BLaER1 (cell line): ENCODE data around the gene LIN7A.

Source experiments
- H3K27ac ChIP-seq: shearing (Covaris generic); formaldehyde crosslinking; 2 replicates; pipeline ENCODE4 v1.8.1; 2022
- H3K27me3 ChIP-seq: shearing (Covaris generic); formaldehyde crosslinking; 2 replicates; pipeline ENCODE4 v1.8.1; 2022
- H3K36me3 ChIP-seq: shearing (Covaris generic); formaldehyde crosslinking; 2 replicates; pipeline ENCODE4 v1.8.1; 2022
- H3K4me1 ChIP-seq: shearing (Covaris generic); formaldehyde crosslinking; 2 replicates; pipeline ENCODE4 v1.8.1; 2022
- H3K4me2 ChIP-seq: shearing (Covaris generic); formaldehyde crosslinking; 2 replicates; pipeline ENCODE4 v1.8.1; 2022
- H3K4me3 ChIP-seq: shearing (Covaris generic); formaldehyde crosslinking; 2 replicates; pipeline ENCODE4 v1.8.1; 2022
- H3K9ac ChIP-seq: shearing (Covaris generic); formaldehyde crosslinking; 2 replicates; pipeline ENCODE4 v1.8.1; 2022
- H3K9me3 ChIP-seq: shearing (Covaris generic); formaldehyde crosslinking; 2 replicates; pipeline ENCODE4 v1.8.1; 2022
- H4K20me1 ChIP-seq: shearing (Covaris generic); formaldehyde crosslinking; 2 replicates; pipeline ENCODE4 v1.8.1; 2022
- Cebpa-rat ChIP-seq: shearing (Covaris generic); IDR thresholded peaks from 2 replicates; pipeline ENCODE4 v1.8.1; 2022

Gene LIN7A, protein sequence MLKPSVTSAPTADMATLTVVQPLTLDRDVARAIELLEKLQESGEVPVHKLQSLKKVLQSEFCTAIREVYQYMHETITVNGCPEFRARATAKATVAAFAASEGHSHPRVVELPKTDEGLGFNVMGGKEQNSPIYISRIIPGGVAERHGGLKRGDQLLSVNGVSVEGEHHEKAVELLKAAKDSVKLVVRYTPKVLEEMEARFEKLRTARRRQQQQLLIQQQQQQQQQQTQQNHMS

DNA sequence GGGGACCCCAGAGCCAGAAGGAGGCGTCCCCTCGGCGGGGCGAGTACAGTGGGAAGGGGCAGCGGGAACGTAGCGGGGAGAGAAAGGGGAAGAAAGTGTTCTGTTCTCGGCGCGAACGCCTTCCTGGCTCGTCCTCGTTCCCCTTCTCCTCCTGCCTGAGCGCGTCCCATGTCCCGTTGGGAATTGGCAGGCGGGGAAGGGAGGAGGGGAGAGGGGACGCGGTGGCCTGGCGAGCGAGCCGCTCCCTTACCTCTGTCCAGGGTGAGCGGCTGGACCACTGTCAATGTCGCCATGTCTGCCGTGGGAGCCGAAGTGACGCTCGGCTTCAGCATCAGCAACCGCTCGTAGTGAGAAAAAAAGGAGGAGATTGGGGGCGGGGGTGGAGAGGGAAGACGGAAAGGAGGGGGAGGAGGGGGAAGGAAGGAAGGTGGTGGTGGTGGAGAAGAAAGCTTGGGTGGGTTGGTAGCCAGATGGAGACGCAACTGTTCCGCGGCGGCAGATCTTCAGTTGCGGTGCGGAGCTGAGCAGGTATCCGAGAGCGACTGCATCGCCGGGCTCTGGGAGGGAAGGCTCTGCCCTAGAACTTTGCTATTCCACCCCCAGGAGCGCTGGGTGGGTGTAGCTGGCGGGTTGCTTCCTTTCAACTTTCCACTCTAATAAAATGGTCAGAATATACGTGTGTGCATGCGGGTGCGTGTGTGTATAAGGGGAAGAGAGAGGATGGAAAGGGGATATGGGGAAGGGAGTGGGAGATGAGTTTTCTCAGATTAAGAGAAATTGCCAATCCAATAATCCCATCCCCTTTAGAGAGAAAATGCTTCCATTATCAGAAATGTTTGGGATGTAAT is at the start of gene LIN7A:
Gene LIN7A, minus strand, starts transcription at position 544 of the 848 bp plus-strand sequence. Its CDS starts 212 bp downstream, at position 332.
- Histone ChIP-seq H3K27me3 (peaks cover 49% of the 10 kb centered on the region), H4K20me1 (no peaks in the 10 kb centered on the region), H3K4me3 (peak within 1 kb of the TSS; percentile 72), H3K4me2 (peak within 1 kb of the TSS; percentile 97), H3K9me3 (no peaks in the 10 kb centered on the region), H3K36me3 (no peaks in the 10 kb centered on the region), H3K27ac (no peak within 1 kb of the TSS), H3K9ac (peak within 1 kb of the TSS; percentile 45; the same call in 1 of the 2 replicates), H3K4me1 (peaks cover 8% of the 10 kb centered on the region; the same call in 1 of the 2 replicates)
- TF ChIP-seq Cebpa-rat, result no peak

DNA sequence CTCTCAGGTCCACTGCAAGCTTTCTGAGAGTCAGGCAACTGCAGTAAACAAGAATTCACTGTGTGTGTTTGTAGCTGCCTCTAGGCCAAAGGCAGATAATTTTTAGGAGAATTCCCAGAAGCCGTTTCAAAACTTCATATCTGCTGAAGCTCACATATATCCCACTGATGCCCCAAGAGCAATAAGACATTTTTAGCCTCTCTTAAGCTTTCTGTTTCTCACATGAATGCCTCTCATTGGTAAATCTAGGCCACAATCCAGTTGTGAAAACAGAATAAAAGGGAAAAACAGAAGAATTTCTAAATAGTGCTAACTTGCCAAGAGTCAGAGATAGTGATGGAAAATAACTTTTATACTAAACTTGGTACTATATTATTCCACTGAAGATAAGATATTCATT is 48.5 kb upstream of the LIN7A start:
- Histone ChIP-seq H3K27me3 (no peaks in the 10 kb centered on the region), H3K9me3 (no peaks in the 10 kb centered on the region), H4K20me1 (no peaks in the 10 kb centered on the region), H3K27ac (no peak overlapping the region), H3K4me1 (no peaks in the 10 kb centered on the region), H3K4me2 (no peak overlapping the region), H3K4me3 (no peak overlapping the region), H3K36me3 (no peaks in the 10 kb centered on the region), H3K9ac (no peak overlapping the region)
- no peak for TF ChIP-seq Cebpa-rat

DNA sequence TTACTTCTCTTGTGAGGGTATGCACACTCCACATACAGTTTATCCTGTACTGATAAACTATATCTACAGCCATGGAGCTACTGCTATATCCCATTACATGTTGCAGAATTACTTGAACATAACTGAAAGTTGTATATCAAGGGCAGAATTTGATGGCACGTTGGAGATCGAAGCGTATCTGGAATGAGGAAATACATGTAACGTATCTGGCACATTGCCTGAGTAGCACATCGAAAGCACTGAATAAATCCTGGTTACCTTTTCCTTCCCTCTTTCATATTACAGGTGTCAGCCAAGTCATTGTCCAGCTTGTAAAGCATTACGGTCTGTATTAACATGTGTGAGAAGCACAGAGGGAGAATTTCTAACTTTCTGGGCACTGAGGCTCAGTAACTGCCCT is 42.1 kb upstream of the LIN7A start:
- no peaks in the 10 kb centered on the region for H3K27me3 ChIP-seq
- H3K4me3 ChIP-seq, result no peak overlapping the region
- H3K27ac ChIP-seq, result no peak overlapping the region
- H3K36me3 ChIP-seq, result no peaks in the 10 kb centered on the region
- no peak for TF ChIP-seq Cebpa-rat
- H3K9ac ChIP-seq, result no peak overlapping the region
- H3K4me1 ChIP-seq, result no peaks in the 10 kb centered on the region
- no peaks in the 10 kb centered on the region for H3K9me3 ChIP-seq
- no peak overlapping the region for H3K4me2 ChIP-seq
- H4K20me1 ChIP-seq, result no peaks in the 10 kb centered on the region

DNA sequence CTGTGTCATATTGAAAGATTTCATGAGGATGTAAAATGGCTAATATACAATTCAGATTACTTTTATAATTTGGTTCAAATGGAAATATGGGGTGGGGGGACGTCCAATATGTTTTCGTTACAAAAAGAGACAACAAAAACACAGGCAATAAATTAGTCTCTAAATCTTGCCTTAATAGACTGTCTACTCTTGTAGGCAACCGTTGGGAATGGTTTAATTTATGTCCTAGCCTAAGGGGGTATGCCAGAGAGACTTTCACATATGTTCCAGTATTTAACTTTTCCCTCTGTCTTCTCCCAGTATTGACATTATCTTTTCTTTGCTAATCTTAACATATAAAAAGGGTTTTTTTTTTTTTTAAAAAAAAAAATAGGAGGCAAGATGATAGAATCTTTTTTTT is 41.5 kb upstream of the LIN7A start:
- Histone ChIP-seq H3K27me3 (no peaks in the 10 kb centered on the region), H3K27ac (no peak overlapping the region), H3K4me3 (no peak overlapping the region), H3K4me2 (no peak overlapping the region), H3K36me3 (no peaks in the 10 kb centered on the region), H3K4me1 (no peaks in the 10 kb centered on the region), H3K9me3 (no peaks in the 10 kb centered on the region), H4K20me1 (no peaks in the 10 kb centered on the region), H3K9ac (no peak overlapping the region)
- no peak for TF ChIP-seq Cebpa-rat

DNA sequence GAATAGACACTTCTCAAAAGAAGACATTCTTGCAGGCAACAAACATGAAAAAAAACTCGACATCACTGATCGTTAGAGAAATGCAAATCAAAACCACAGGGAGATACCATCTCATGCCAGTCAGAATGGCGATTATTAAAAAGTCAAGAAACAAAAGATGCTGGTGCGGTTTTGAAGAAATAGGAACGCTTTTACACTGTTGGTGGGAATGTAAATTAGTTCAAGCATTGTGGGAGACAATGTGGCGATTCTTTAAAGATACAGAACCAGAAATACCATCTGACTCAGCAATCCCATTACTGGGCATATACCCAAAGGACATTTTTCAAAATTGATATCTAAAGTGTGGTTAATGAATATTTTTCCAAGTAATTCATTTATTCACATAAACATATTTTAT is 39.6 kb upstream of the LIN7A start:
- Histone ChIP-seq H3K4me1 (no peaks in the 10 kb centered on the region), H3K9ac (no peak overlapping the region)
- no peak for TF ChIP-seq Cebpa-rat

DNA sequence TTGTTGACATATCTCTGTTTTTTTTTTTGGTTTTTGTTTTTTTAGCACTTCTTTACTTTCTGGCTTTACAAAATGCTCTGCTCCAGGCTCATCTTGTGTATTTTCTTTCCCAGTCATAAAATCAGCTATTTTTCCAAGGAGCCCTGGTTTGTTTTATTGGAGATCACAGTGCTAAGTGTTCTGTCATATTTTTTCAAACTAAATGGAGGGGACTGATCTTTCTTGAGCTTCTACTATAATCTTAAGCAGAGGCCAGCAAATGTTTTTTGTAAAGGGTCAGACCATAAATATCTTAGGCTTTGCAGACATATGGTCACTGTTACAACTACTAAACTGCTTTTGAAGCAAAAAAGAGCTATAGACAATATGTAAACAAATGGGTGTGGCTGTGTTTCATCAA is 30.6 kb upstream of the LIN7A start:
- no peak for TF ChIP-seq Cebpa-rat
- Histone ChIP-seq H3K9ac (no peak overlapping the region), H3K4me3 (no peak overlapping the region)

More for the DNA sequence above, 39.6 kb upstream of the LIN7A start:
- no peak overlapping the region for H3K27ac ChIP-seq
- no peaks in the 10 kb centered on the region for H3K9me3 ChIP-seq
- H3K27me3 ChIP-seq, result no peaks in the 10 kb centered on the region
- H3K36me3 ChIP-seq, result no peaks in the 10 kb centered on the region
- no peaks in the 10 kb centered on the region for H4K20me1 ChIP-seq
- H3K4me2 ChIP-seq, result no peak overlapping the region
- H3K4me3 ChIP-seq, result no peak overlapping the region

DNA sequence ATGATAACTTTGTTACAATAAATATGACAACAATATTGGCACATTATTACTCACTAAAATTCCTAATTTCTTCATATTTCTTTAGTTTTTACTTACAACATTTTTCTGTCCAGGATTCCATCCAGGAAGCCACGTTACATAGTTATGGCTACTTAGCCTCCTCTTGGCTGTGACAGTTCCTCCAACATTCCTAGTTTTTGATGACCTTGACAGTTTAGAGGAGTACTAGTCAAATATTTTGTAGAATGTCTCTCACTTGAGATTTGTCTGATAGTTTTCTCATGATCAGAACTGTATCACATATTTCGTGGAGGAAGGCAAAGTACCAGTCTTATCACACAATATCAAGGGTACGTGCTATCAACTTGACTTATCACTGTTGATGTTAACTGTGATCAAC is 29.8 kb upstream of the LIN7A start:
- H3K4me2 ChIP-seq, result no peak overlapping the region
- H3K27ac ChIP-seq, result no peak overlapping the region
- no peak for TF ChIP-seq Cebpa-rat
- no peaks in the 10 kb centered on the region for H3K27me3 ChIP-seq
- no peak overlapping the region for H3K9ac ChIP-seq
- H3K4me1 ChIP-seq, result no peaks in the 10 kb centered on the region
- no peaks in the 10 kb centered on the region for H4K20me1 ChIP-seq
- H3K36me3 ChIP-seq, result no peaks in the 10 kb centered on the region
- H3K9me3 ChIP-seq, result no peaks in the 10 kb centered on the region
- H3K4me3 ChIP-seq, result no peak overlapping the region

More for the DNA sequence above, 30.6 kb upstream of the LIN7A start:
- Histone ChIP-seq H3K36me3 (no peaks in the 10 kb centered on the region), H3K9me3 (no peaks in the 10 kb centered on the region), H3K27ac (no peak overlapping the region), H4K20me1 (no peaks in the 10 kb centered on the region), H3K27me3 (no peaks in the 10 kb centered on the region), H3K4me2 (no peak overlapping the region), H3K4me1 (no peaks in the 10 kb centered on the region)

DNA sequence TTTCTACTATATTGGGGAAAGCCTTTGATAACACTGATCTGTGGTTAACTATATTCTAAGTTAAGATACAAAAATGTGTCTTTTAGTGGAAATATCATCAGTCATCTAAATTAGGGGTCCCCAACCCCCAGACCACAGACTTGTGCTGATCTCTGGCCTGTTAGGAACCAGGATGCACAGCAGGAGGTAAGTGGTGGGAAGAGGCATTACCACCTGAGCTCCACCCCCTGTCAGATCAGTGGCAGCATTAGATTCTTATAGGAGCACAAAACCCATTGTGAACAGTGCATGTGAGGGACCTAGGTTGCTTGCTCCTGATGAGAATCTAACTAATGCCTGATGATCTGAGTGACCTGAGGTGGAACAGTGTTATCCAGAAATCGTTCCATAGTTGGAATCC is 28.3 kb upstream of the LIN7A start:
- H3K27ac ChIP-seq, result no peak overlapping the region
- TF ChIP-seq Cebpa-rat, result no peak
- no peaks in the 10 kb centered on the region for H3K9me3 ChIP-seq
- H4K20me1 ChIP-seq, result no peaks in the 10 kb centered on the region
- H3K4me1 ChIP-seq, result no peaks in the 10 kb centered on the region
- H3K36me3 ChIP-seq, result no peaks in the 10 kb centered on the region
- no peak overlapping the region for H3K4me2 ChIP-seq
- H3K4me3 ChIP-seq, result no peak overlapping the region
- no peak overlapping the region for H3K9ac ChIP-seq
- H3K27me3 ChIP-seq, result no peaks in the 10 kb centered on the region

DNA sequence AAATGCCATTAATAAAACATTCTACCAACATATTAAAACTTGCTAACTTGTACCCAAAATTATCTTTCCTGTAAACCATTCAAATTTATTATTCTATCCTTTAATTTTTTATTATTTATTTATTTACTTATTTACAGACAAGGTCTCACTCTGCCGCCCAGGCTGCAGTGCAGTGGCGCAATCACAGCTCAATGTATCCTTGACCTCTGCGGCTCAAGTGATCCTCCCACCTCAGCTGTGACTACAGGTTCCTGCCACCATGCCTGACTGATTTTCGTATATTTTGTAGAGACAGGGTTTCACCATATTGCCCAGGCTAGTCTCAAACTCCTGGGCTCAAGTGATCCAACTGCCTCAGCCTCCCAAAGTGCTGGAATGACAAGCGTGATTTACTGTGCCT is 20.4 kb upstream of the LIN7A start:
- Histone ChIP-seq H3K9ac (no peak overlapping the region), H3K27me3 (no peaks in the 10 kb centered on the region), H4K20me1 (no peaks in the 10 kb centered on the region), H3K4me2 (no peak overlapping the region), H3K36me3 (no peaks in the 10 kb centered on the region), H3K4me3 (no peak overlapping the region), H3K4me1 (no peaks in the 10 kb centered on the region), H3K9me3 (no peaks in the 10 kb centered on the region), H3K27ac (no peak overlapping the region)
- no peak for TF ChIP-seq Cebpa-rat

DNA sequence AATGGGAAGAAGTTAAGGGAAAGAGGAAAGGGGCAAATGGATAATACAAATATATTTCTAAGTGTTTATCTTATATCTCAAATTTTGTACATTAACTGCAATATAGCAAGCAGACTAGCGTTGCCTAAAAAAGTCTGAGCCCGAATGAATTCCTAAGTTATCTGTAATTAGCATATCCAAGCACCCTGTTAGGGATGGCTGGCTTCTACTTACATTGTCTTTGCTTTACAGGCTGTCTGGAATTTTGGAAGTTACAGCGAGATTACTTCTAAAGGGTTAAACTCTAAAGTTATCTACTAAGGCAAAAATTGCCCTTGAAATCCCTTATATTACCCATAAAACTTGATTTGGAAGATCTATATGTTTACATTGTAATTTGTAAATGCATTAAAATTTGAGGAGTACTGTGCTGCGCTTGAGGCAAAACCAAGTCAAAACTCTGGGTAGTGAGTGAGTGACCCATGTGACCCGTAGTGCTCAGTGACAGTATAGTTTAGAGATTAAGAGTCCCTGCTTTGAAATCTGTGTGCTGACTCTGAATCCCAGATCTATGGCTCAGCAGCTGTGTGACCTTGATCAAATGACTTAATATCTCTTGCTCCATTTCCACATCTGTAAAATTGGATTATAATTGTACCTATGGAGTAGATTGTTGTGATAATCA is 17.3 kb upstream of the LIN7A start:
- no peaks in the 10 kb centered on the region for H3K36me3 ChIP-seq
- H3K4me1 ChIP-seq, result no peaks in the 10 kb centered on the region
- no peaks in the 10 kb centered on the region for H3K27me3 ChIP-seq
- no peak overlapping the region for H3K4me2 ChIP-seq
- no peak overlapping the region for H3K4me3 ChIP-seq
- no peaks in the 10 kb centered on the region for H3K9me3 ChIP-seq
- no peaks in the 10 kb centered on the region for H4K20me1 ChIP-seq
- no peak overlapping the region for H3K9ac ChIP-seq
- TF ChIP-seq Cebpa-rat, result no peak
- no peak overlapping the region for H3K27ac ChIP-seq
